MM.1S (cell line): Measurements from ENCODE around the gene SELENOF.

ENCODE experiments used
- CTCF ChIP-seq: fragments of 300-600 bp; sonication (generic); IDR thresholded peaks from 2 replicates; pipeline ENCODE4 v1.5.1; 2016; ENCODE audit warnings: antibody characterized with exemption, low read length, mixed read lengths
- EZH2 ChIP-seq: fragments of 300-600 bp; sonication (generic); optimal IDR thresholded peaks from 2 replicates; pipeline ENCODE3; 2017; ENCODE audit warnings: low read depth, mild to moderate bottlenecking, antibody characterized with exemption, low read length, mixed read lengths
- EZH2phosphoT487 ChIP-seq: fragments of 300-600 bp; sonication (generic); IDR thresholded peaks from 2 replicates; pipeline ENCODE4 v1.6.1; 2018; ENCODE audit warnings: antibody characterized with exemption, low read length

- TF ChIP-seq CTCF (no peak), EZH2 (no peak), EZH2phosphoT487 (no peak)
Observed at GRCh38 chr1:86829321-86829720, 84.6 kb downstream of the SELENOF start.
